ENCODE measurements around the gene C1QBP.

DNA sequence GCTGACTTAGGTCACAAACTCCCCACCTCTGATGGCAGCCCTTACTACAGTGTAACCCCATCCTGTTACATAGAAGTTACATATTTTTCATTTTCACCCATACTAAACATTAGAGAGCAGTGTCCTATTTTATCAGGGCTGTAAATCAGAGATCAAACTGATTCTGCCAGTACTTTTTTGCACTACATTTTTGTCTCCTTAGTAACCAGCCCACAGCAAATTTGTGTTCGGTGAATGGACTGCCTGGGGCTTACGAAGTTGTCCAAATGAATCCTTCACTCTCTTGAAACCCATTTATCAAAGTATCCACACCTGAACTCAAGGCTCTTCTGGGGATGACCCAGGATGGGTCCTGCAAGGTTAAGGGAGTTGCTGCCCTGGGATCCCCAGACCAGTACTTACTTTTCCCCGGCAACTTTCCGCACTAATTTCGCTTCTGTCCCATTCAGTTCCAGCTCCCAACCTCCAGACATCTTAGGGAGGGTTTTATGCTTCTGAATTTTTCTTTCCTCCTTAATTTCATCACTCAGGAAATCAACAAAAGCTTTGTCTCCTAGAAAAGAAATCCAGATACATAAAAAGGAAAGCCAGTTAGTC is 1.1 kb downstream of the C1QBP start:
- no peak for TF ChIP-seq SIN3A (IDR thresholded peaks at IDR 0.05; ENCODE audit: borderline replicate concordance, insufficient read depth, low read depth, low read length)
- TF ChIP-seq, protein P1, sequence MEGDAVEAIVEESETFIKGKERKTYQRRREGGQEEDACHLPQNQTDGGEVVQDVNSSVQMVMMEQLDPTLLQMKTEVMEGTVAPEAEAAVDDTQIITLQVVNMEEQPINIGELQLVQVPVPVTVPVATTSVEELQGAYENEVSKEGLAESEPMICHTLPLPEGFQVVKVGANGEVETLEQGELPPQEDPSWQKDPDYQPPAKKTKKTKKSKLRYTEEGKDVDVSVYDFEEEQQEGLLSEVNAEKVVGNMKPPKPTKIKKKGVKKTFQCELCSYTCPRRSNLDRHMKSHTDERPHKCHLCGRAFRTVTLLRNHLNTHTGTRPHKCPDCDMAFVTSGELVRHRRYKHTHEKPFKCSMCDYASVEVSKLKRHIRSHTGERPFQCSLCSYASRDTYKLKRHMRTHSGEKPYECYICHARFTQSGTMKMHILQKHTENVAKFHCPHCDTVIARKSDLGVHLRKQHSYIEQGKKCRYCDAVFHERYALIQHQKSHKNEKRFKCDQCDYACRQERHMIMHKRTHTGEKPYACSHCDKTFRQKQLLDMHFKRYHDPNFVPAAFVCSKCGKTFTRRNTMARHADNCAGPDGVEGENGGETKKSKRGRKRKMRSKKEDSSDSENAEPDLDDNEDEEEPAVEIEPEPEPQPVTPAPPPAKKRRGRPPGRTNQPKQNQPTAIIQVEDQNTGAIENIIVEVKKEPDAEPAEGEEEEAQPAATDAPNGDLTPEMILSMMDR (IDR thresholded peaks at IDR 0.05) = no peak
- no peak for TF ChIP-seq POLR2AphosphoS5 (IDR thresholded peaks at IDR 0.05; ENCODE audit: low read depth, low read length)
- TF ChIP-seq TCF7L2 (IDR thresholded peaks at IDR 0.05; ENCODE audit: low read depth, low read length) = no peak
- no peak for TF ChIP-seq REST (IDR thresholded peaks at IDR 0.05; ENCODE audit: insufficient read depth in 1 of 2, low read depth in 2 of 2, low read length in 1 of 2)

Measured in Panc1 (cell line).